H1 (cell line): ENCODE measurements around the gene SEMA3C. TPM values are rescaled to one million over a fixed set of nuclear protein-coding genes. Genes with fewer than 3 reads are reported as not detected.

Experiments
- CTCF ChIA-PET: fragments of 300-600 bp; sonication (Branson Sonifier 250); formaldehyde crosslinking; loops from one replicate; lab custom pipeline; 2021; ENCODE audit not compliant: partially characterized antibody; lab: Charles Lee
- POLR2A ChIA-PET: fragments of 300-600 bp; sonication (Branson Sonifier 250); formaldehyde crosslinking; loops from one replicate; lab custom pipeline; 2021; ENCODE audit warnings: inconsistent platforms; ENCODE audit not compliant: partially characterized antibody; lab: Charles Lee
- DNase-seq, 2 experiments: peaks; one replicate each; pipeline versions ENCODE4 v3.0.0 to v3.0.0-alpha.2; 2010 to 2022; ENCODE audit warnings: low spot score in 2 of 2, low read depth in 1 of 2, mixed read lengths in 1 of 2
- FAIRE-seq: peaks from 2 replicates; lab custom pipeline; 2011; peaks lifted over from hg19 to GRCh38; lab: Jason Lieb, UNC
- H2AFZ ChIP-seq: 2 replicates; pipeline ENCODE4 v1.8.1; 2012; ENCODE audit warnings: low read length, inconsistent platforms
- H2AK5ac ChIP-seq: 2 replicates; pipeline ENCODE4 v1.6.1; 2013; ENCODE audit warnings: low read depth, low read length
- H2BK120ac ChIP-seq: replicated peaks from 2 replicates; pipeline ENCODE3; 2013; ENCODE audit warnings: low read depth, low read length, inconsistent platforms
- H2BK12ac ChIP-seq: 2 replicates; pipeline ENCODE4 v1.6.1; 2013; ENCODE audit warnings: low read depth, low read length
- H2BK15ac ChIP-seq: 2 replicates; pipeline ENCODE4 v1.6.1; 2013; ENCODE audit warnings: low read length
- H2BK20ac ChIP-seq: 2 replicates; pipeline ENCODE4 v1.6.1; 2013; ENCODE audit warnings: low read length
- H2BK5ac ChIP-seq: 2 replicates; pipeline ENCODE4 v1.6.1; 2013; ENCODE audit warnings: low read depth, low read length
- H3K14ac ChIP-seq: 2 replicates; pipeline ENCODE4 v1.6.1; 2013; ENCODE audit warnings: inconsistent platforms; ENCODE audit not compliant: insufficient read length
- H3K18ac ChIP-seq: 2 replicates; pipeline ENCODE4 v1.6.1; 2013; ENCODE audit warnings: low read length; ENCODE audit errors: extremely low read depth
- H3K23ac ChIP-seq: 2 replicates; pipeline ENCODE4 v1.6.1; 2013; ENCODE audit warnings: inconsistent platforms; ENCODE audit not compliant: insufficient read length
- H3K23me2 ChIP-seq: 2 replicates; pipeline ENCODE4 v1.6.1; 2013; ENCODE audit warnings: low read depth, low read length
- H3K27ac ChIP-seq: 2 replicates; pipeline ENCODE4 v1.6.1; 2011; ENCODE audit warnings: low read depth, low read length, inconsistent platforms
- H3K27me3 ChIP-seq, 4 experiments: replicated peaks in 1 of 4; 1 replicate in 1 of 4; 2 replicates in 3 of 4; pipeline versions ENCODE4 v1.6.1 to v1.8.1; 2011 to 2013; ENCODE audit warnings: low read length in 3 of 4, mild to moderate bottlenecking in 3 of 4, inconsistent platforms in 2 of 4, mixed read lengths in 2 of 4, moderate library complexity in 1 of 4; ENCODE audit not compliant: control insufficient read depth in 3 of 4, insufficient read depth in 3 of 4; ENCODE audit errors: extremely low read depth in 1 of 4
- H3K36me3 ChIP-seq, 4 experiments: 2 replicates each; pipeline versions ENCODE4 v1.6.1 to v1.8.1; 2011 to 2013; ENCODE audit warnings: mild to moderate bottlenecking in 4 of 4, low read length in 3 of 4, moderate library complexity in 2 of 4, control low read depth in 1 of 4, inconsistent platforms in 1 of 4; ENCODE audit not compliant: insufficient read depth in 4 of 4, control insufficient read depth in 2 of 4
- H3K4ac ChIP-seq: replicated peaks from 2 replicates; pipeline ENCODE3; 2013; ENCODE audit warnings: low read length, low read depth, mixed read lengths, inconsistent platforms; ENCODE audit not compliant: insufficient read length
- H3K4me1 ChIP-seq, 4 experiments: replicated peaks in 1 of 4; 1 replicate in 1 of 4; 2 replicates in 3 of 4; pipeline versions ENCODE4 v1.6.1 to v1.8.1; 2011 to 2013; ENCODE audit warnings: low read length in 3 of 4, inconsistent platforms in 2 of 4, mixed read lengths in 1 of 4; ENCODE audit not compliant: insufficient read depth in 4 of 4, control insufficient read depth in 3 of 4
- H3K4me2 ChIP-seq, 2 experiments: 2 replicates each; pipeline versions ENCODE4 v1.6.1 to v1.8.1; 2011 to 2013; ENCODE audit warnings: low read depth in 2 of 2, low read length in 2 of 2, control low read depth in 1 of 2, inconsistent platforms in 1 of 2, mild to moderate bottlenecking in 1 of 2; ENCODE audit not compliant: insufficient read depth in 1 of 2
- H3K4me3 ChIP-seq, 4 experiments: fragments of 200-600, 300-600 bp in 1 of 4; sonication (generic), shearing (Covaris generic), sonication (Bioruptor Twin) in 1 of 4; 2 replicates each; pipeline versions ENCODE4 v1.5.1 to v1.8.1; 2011 to 2016; ENCODE audit warnings: low read length in 4 of 4, low read depth in 3 of 4, control low read depth in 2 of 4, inconsistent platforms in 2 of 4, mild to moderate bottlenecking in 2 of 4, mixed read lengths in 1 of 4, moderate library complexity in 1 of 4; ENCODE audit not compliant: insufficient read depth in 2 of 4; ENCODE audit errors: extremely low read depth in 1 of 4
- H3K56ac ChIP-seq: replicated peaks from 2 replicates; pipeline ENCODE3; 2013; ENCODE audit warnings: low read depth, mild to moderate bottlenecking, mixed read lengths, low read length, inconsistent platforms; ENCODE audit not compliant: insufficient read length
- H3K79me1 ChIP-seq: 2 replicates; pipeline ENCODE4 v1.6.1; 2013; ENCODE audit warnings: low read depth, low read length, control low read depth
- H3K79me2 ChIP-seq, 2 experiments: 2 replicates each; pipeline versions ENCODE4 v1.6.1 to v1.8.1; 2012 to 2013; ENCODE audit warnings: low read length in 2 of 2, mild to moderate bottlenecking in 2 of 2, inconsistent platforms in 1 of 2; ENCODE audit not compliant: insufficient read depth in 2 of 2, control insufficient read depth in 1 of 2
- H3K9ac ChIP-seq, 4 experiments: replicated peaks in 1 of 4; 1 replicate in 1 of 4; 2 replicates in 3 of 4; pipeline versions ENCODE4 v1.6.1 to v1.8.1; 2011 to 2013; ENCODE audit warnings: low read depth in 3 of 4, low read length in 3 of 4, control low read depth in 2 of 4, mild to moderate bottlenecking in 2 of 4, moderate library complexity in 2 of 4, inconsistent platforms in 1 of 4; ENCODE audit errors: extremely low read depth in 1 of 4
- H3K9me3 ChIP-seq, 2 experiments: 2 replicates each; pipeline versions ENCODE4 v1.6.1 to v1.8.1; 2012 to 2013; ENCODE audit warnings: mild to moderate bottlenecking in 2 of 2, moderate library complexity in 2 of 2, control low read depth in 1 of 2, inconsistent platforms in 1 of 2, low read depth in 1 of 2, low read length in 1 of 2, mixed read lengths in 1 of 2; ENCODE audit not compliant: insufficient read depth in 2 of 2
- H4K20me1 ChIP-seq, 2 experiments: replicated peaks in 1 of 2; 2 replicates each; pipeline versions ENCODE3 to v1.8.1; 2011 to 2013; ENCODE audit warnings: inconsistent platforms in 2 of 2, low read length in 2 of 2, mild to moderate bottlenecking in 1 of 2; ENCODE audit not compliant: insufficient read depth in 2 of 2, control insufficient read depth in 1 of 2
- H4K5ac ChIP-seq: 2 replicates; pipeline ENCODE4 v1.6.1; 2013; ENCODE audit warnings: low read length, low read depth, mixed read lengths, inconsistent platforms; ENCODE audit not compliant: insufficient read length
- H4K8ac ChIP-seq: 2 replicates; pipeline ENCODE4 v1.8.0; 2013; ENCODE audit warnings: mild to moderate bottlenecking, moderate library complexity, low read length, inconsistent platforms; ENCODE audit not compliant: insufficient read depth; ENCODE audit errors: extremely low read depth
- H4K91ac ChIP-seq: replicated peaks from 2 replicates; pipeline ENCODE3; 2013; ENCODE audit warnings: low read length, mixed read lengths, inconsistent platforms; ENCODE audit not compliant: insufficient read length
- JUND ChIP-seq: IDR thresholded peaks from 2 replicates; pipeline ENCODE4 v1.6.1; 2011; ENCODE audit warnings: mild to moderate bottlenecking, improper control_type of control experiment, low read length
- NANOG ChIP-seq: IDR thresholded peaks from 2 replicates; pipeline ENCODE4 v1.6.1; 2011; ENCODE audit warnings: low read length, low read depth, mild to moderate bottlenecking, inconsistent platforms; ENCODE audit not compliant: insufficient read depth, poor library complexity, severe bottlenecking
- POLR2AphosphoS5 ChIP-seq: IDR thresholded peaks from 2 replicates; pipeline ENCODE4 v1.6.1; 2011; ENCODE audit warnings: low read depth, low read length
- SIX5 ChIP-seq: IDR thresholded peaks from 2 replicates; pipeline ENCODE4 v1.6.1; 2011; ENCODE audit warnings: mild to moderate bottlenecking, low read depth, low read length
- SUZ12 ChIP-seq: fragments of 200-600 bp; sonication (generic); IDR thresholded peaks from 2 replicates; pipeline ENCODE4 v1.6.1; 2012; ENCODE audit warnings: mild to moderate bottlenecking, inconsistent platforms, low read length, moderate library complexity, mixed read lengths
- TAF7 ChIP-seq: optimal IDR thresholded peaks from 2 replicates; pipeline ENCODE3; 2011; ENCODE audit warnings: low read depth, mild to moderate bottlenecking, inconsistent platforms, low read length, moderate library complexity, borderline replicate concordance
- TCF12 ChIP-seq: IDR thresholded peaks from 2 replicates; pipeline ENCODE4 v1.6.1; 2011; ENCODE audit warnings: low read depth, mild to moderate bottlenecking, low read length
- WGBS, 2 experiments: shearing (Covaris generic) in 1 of 2; methylation state at CpG; one replicate each; pipeline versions ENCODE4 v1.1.6 to v1.1.7; 2013 to 2015; ENCODE audit warnings: low lambda C conversion rate in 2 of 2, mixed read lengths in 2 of 2, inconsistent platforms in 1 of 2, low coverage in 1 of 2, missing lambda C conversion rate in 1 of 2; ENCODE audit not compliant: insufficient replicate concordance in 2 of 2, insufficient coverage in 1 of 2, insufficient read length in 1 of 2; ENCODE audit errors: extremely low coverage in 1 of 2, missing lambda C conversion rate in 1 of 2; 5-methylcytosine and 5-hydroxymethylcytosine counted together
- polyA plus RNA-seq, 7 experiments: library from polyadenylated mRNA; depleted of rRNA in 3 of 7; stranded (reverse) in 5 of 7; unstranded in 2 of 7; fragments of >200 nt in 5 of 7; fragments of 200-250 nt in 2 of 7; gene quantifications; 1 replicate in 5 of 7; 2 replicates in 1 of 7; 4 replicates in 1 of 7; pipeline versions ENCODE4 v1.2.1 to v1.2.3, GENCODE V29; 2011 to 2013; ENCODE audit warnings: missing spikeins in 2 of 7, mixed read lengths in 2 of 7
- total RNA-seq: library from RNA; stranded (reverse); fragmentation: NEBNext Ultra II Directional; extraction: Animal tissue kit (Norgen Biotek cat#: 25700); gene quantifications from 2 replicates; pipeline ENCODE4 v1.2.1, GENCODE V29; 2021
- TF ChIP-seq, protein P1 (sequence below): IDR thresholded peaks from 2 replicates; pipeline ENCODE4 v1.6.1; 2011; ENCODE audit warnings: low read depth, mild to moderate bottlenecking, low read length; ENCODE audit not compliant: insufficient read depth

The SEMA3C gene
- total and polyA plus RNA-seq, 2 of the 8 experiments (the other 6 are each of a cell fraction or from before 2014, with no cell fraction given) = 0.15 to 1.4 TPM

DNA sequence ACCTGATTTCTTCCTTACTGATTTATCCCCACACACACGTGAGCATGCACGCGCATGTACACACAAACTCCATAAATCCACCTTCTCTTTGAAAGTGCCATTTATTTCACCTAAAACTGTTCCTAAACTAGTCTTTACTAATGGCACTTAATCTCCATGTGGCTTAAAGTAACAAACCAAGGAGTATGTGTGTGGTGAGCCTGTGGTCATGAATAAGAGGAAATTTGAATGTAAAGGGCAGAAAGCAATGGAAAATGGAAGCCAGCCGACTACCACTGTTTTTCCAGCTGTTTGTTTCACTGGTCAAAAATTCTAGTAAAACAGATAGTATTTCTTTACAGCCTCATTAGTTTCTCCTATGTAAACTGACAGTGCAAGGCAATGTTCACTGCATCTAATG is 23.8 kb downstream of the SEMA3C start:
- peak overlapping the region; percentile 36 for H4K5ac ChIP-seq
- no peaks in the 10 kb centered on the region for H3K79me2 ChIP-seq
- no peaks in the 10 kb centered on the region for H3K27me3 ChIP-seq
- H3K23ac ChIP-seq = no peak overlapping the region
- H4K20me1 ChIP-seq = no peaks in the 10 kb centered on the region
- no peak overlapping the region for H4K91ac ChIP-seq
- no peak overlapping the region for H3K4ac ChIP-seq
- 0 out of 2 replicates have a peak overlapping the region, but pooled peaks have one; percentile 18 for H2AFZ ChIP-seq
- ChIA-PET CTCF (no interaction called here), POLR2A (no interaction called here)
- no peak overlapping the region for H3K27ac ChIP-seq
- H2BK15ac ChIP-seq = no peak overlapping the region
- no peak overlapping the region for H3K18ac ChIP-seq
- H3K4me2 ChIP-seq = no peak overlapping the region
- no peak overlapping the region for H3K4me3 ChIP-seq
- H3K56ac ChIP-seq = peak overlapping the region; percentile 9
- no peaks in the 10 kb centered on the region for H3K79me1 ChIP-seq
- no peak overlapping the region for H2BK120ac ChIP-seq
- TF ChIP-seq NANOG (no peak), TAF7 (no peak), TCF12 (no peak), POLR2AphosphoS5 (no peak), JUND (no peak), SIX5 (no peak), SUZ12 (no peak)
- TF ChIP-seq, protein P1, sequence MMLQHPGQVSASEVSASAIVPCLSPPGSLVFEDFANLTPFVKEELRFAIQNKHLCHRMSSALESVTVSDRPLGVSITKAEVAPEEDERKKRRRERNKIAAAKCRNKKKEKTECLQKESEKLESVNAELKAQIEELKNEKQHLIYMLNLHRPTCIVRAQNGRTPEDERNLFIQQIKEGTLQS = no peak
- 90% methylated on average over 4 of the region's 4 CpGs; no CpG with 5 or more reads in 1 of the 2 experiments for WGBS, 2 experiments
- H3K9me3 ChIP-seq = no peaks in the 10 kb centered on the region; a peak in 1 of 4 replicates
- FAIRE-seq (no peak), DNase-seq (no peak)
- H3K36me3 ChIP-seq = no peaks in the 10 kb centered on the region
- H2BK5ac ChIP-seq = no peak overlapping the region
- no peak overlapping the region for H2AK5ac ChIP-seq
- H2BK12ac ChIP-seq = no peak overlapping the region
- no peak overlapping the region for H4K8ac ChIP-seq
- H3K9ac ChIP-seq = no peak overlapping the region
- peaks cover 0 to 6% (median 2%) of the 10 kb centered on the region in 4 experiments; a peak in 2 of 7 replicates for H3K4me1 ChIP-seq
- no peak overlapping the region for H2BK20ac ChIP-seq
- no peak overlapping the region for H3K14ac ChIP-seq
- no peaks in the 10 kb centered on the region for H3K23me2 ChIP-seq
